ENCODE measurements around the gene MAGI2. TPM values are rescaled to one million over a fixed set of nuclear protein-coding genes. Genes with fewer than 3 reads are reported as not detected.

The MAGI2 gene
- total RNA-seq, 1 experiment from 2014 or later, result 0.25 TPM

GRCh38 chr7:78198756-78199155 is 1254.7 kb downstream of the MAGI2 start:
- Mint-ChIP-seq H3K27ac (ENCODE audit: unreplicated experiment) (no peak overlapping the region), H3K4me1 (ENCODE audit: low read depth, unreplicated experiment) (no peaks in the 10 kb centered on the region), H3K36me3 (ENCODE audit: insufficient read depth, unreplicated experiment) (no peaks in the 10 kb centered on the region), H3K27me3 (ENCODE audit: insufficient read depth, unreplicated experiment) (peaks cover 8% of the 10 kb centered on the region), H3K9me3 (ENCODE audit: unreplicated experiment) (no peaks in the 10 kb centered on the region), H3K4me3 (ENCODE audit: unreplicated experiment) (no peak overlapping the region)
- TF ChIP-seq, protein P1, sequence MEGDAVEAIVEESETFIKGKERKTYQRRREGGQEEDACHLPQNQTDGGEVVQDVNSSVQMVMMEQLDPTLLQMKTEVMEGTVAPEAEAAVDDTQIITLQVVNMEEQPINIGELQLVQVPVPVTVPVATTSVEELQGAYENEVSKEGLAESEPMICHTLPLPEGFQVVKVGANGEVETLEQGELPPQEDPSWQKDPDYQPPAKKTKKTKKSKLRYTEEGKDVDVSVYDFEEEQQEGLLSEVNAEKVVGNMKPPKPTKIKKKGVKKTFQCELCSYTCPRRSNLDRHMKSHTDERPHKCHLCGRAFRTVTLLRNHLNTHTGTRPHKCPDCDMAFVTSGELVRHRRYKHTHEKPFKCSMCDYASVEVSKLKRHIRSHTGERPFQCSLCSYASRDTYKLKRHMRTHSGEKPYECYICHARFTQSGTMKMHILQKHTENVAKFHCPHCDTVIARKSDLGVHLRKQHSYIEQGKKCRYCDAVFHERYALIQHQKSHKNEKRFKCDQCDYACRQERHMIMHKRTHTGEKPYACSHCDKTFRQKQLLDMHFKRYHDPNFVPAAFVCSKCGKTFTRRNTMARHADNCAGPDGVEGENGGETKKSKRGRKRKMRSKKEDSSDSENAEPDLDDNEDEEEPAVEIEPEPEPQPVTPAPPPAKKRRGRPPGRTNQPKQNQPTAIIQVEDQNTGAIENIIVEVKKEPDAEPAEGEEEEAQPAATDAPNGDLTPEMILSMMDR (IDR thresholded peaks at IDR 0.05; ENCODE audit: insufficient read depth in 1 of 2, low read depth in 1 of 2, low read length in 1 of 2, severe bottlenecking in 1 of 2, unreplicated experiment in 1 of 2), result no peak
- no TSS peak for BruUV-seq (replicated peaks)
- ChIA-PET POLR2A (no interaction called here), CTCF (no interaction called here)
- Histone ChIP-seq H3K36me3 (ENCODE audit: control insufficient read depth, insufficient read depth, low read length) (no peaks in the 10 kb centered on the region), H3K9me3 (no peaks in the 10 kb centered on the region), H3K27me3 (replicated peaks; ENCODE audit: control insufficient read depth, insufficient read depth, low read length) (no peaks in the 10 kb centered on the region), H3K4me3 (ENCODE audit: low read depth, low read length) (no peak overlapping the region), H3K4me1 (no peaks in the 10 kb centered on the region)
- no peak for DNase-seq
- intact Hi-C loops (cut with micrococcal nuclease; ENCODE audit: unreplicated experiment), result no loop called here

- ChIA-PET CTCF (no interaction called here), POLR2A (no interaction called here)
- Histone ChIP-seq H3K4me3 (ENCODE audit: low read depth, low read length) (no peak overlapping the region), H3K9me3 (no peaks in the 10 kb centered on the region), H3K27me3 (replicated peaks; ENCODE audit: control insufficient read depth, insufficient read depth, low read length) (no peaks in the 10 kb centered on the region), H3K36me3 (ENCODE audit: control insufficient read depth, insufficient read depth, low read length) (no peaks in the 10 kb centered on the region), H3K4me1 (no peaks in the 10 kb centered on the region)
- no peaks in the 10 kb centered on the region for H3K4me1 Mint-ChIP-seq (ENCODE audit: low read depth, unreplicated experiment)
- H3K36me3 Mint-ChIP-seq (ENCODE audit: insufficient read depth, unreplicated experiment), result no peaks in the 10 kb centered on the region
- H3K4me3 Mint-ChIP-seq (ENCODE audit: unreplicated experiment), result no peak overlapping the region
- intact Hi-C loops (cut with micrococcal nuclease; ENCODE audit: unreplicated experiment), result no loop called here
- H3K9me3 Mint-ChIP-seq (ENCODE audit: unreplicated experiment), result no peaks in the 10 kb centered on the region
- TF ChIP-seq, protein P1 (IDR thresholded peaks at IDR 0.05; ENCODE audit: insufficient read depth in 1 of 2, low read depth in 1 of 2, low read length in 1 of 2, severe bottlenecking in 1 of 2, unreplicated experiment in 1 of 2), result no peak
- BruUV-seq (replicated peaks), result no TSS peak
- no peak for DNase-seq
- H3K27ac Mint-ChIP-seq (ENCODE audit: unreplicated experiment), result no peak overlapping the region
- H3K27me3 Mint-ChIP-seq (ENCODE audit: insufficient read depth, unreplicated experiment), result peaks cover 14% of the 10 kb centered on the region
These were observed 1256.0 kb downstream of the MAGI2 start for GRCh38 chr7:78197447-78197846.

DNA sequence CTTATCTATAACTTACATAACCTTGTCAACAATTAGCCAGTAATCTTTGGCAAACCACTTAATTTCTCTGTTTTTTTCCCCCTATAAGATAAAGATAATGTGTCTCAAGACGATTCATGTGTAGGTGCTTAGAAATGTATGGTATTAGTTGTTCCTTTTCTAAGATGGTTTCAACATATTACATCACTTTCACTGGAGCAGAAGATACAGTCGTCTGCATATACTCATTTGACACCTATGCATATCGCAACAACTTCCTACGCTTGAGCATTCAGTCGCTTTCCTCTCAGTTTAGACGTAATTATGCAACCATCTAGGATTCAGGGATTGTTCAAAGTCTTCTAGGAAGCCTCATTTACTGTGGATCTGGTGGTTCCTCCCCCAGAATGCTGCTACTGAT is 1258.2 kb downstream of the MAGI2 start:
- BruUV-seq (replicated peaks), result no TSS peak
- DNase-seq, result no peak
- intact Hi-C loops (cut with micrococcal nuclease; ENCODE audit: unreplicated experiment), result no loop called here
- TF ChIP-seq, protein P1 (IDR thresholded peaks at IDR 0.05; ENCODE audit: insufficient read depth in 1 of 2, low read depth in 1 of 2, low read length in 1 of 2, severe bottlenecking in 1 of 2, unreplicated experiment in 1 of 2), result no peak
- H3K4me3 Mint-ChIP-seq (ENCODE audit: unreplicated experiment), result no peak overlapping the region
- H3K36me3 Mint-ChIP-seq (ENCODE audit: insufficient read depth, unreplicated experiment), result no peaks in the 10 kb centered on the region
- ChIA-PET POLR2A (no interaction called here), CTCF (no interaction called here)
- H3K9me3 Mint-ChIP-seq (ENCODE audit: unreplicated experiment), result no peaks in the 10 kb centered on the region
- H3K27me3 Mint-ChIP-seq (ENCODE audit: insufficient read depth, unreplicated experiment), result peaks cover 17% of the 10 kb centered on the region
- no peak overlapping the region for H3K4me3 ChIP-seq (ENCODE audit: low read depth, low read length)
- no peaks in the 10 kb centered on the region for H3K36me3 ChIP-seq (ENCODE audit: control insufficient read depth, insufficient read depth, low read length)
- H3K4me1 Mint-ChIP-seq (ENCODE audit: low read depth, unreplicated experiment), result no peaks in the 10 kb centered on the region
- no peak overlapping the region for H3K27ac Mint-ChIP-seq (ENCODE audit: unreplicated experiment)
- H3K4me1 ChIP-seq, result no peaks in the 10 kb centered on the region
- no peaks in the 10 kb centered on the region for H3K9me3 ChIP-seq
- H3K27me3 ChIP-seq (replicated peaks; ENCODE audit: control insufficient read depth, insufficient read depth, low read length), result no peaks in the 10 kb centered on the region
